AG10803 (cell line): Measurements from ENCODE around the gene PTPN6.

Experiments
- DNase-seq: peaks from one replicate; pipeline ENCODE4 v3.0.0; 2010; ENCODE audit warnings: low read depth
- H3K4me3 ChIP-seq: 2 replicates; pipeline ENCODE4 v1.5.1; 2011; ENCODE audit warnings: mild to moderate bottlenecking, low read length, control low read depth
- CTCF ChIP-seq: conservative IDR thresholded peaks from 2 replicates; pipeline ENCODE4 v1.5.1; 2011; ENCODE audit warnings: mild to moderate bottlenecking, low read length, control low read depth, inconsistent platforms

Gene PTPN6

GRCh38 chr12:6963791-6964413, 12.7 kb downstream of the PTPN6 start:
- no peak for TF ChIP-seq CTCF
- DNase-seq: no peak

GRCh38 chr12:6964605-6965025, 13.5 kb downstream of the PTPN6 start:
- TF ChIP-seq CTCF: no peak
- H3K4me3 ChIP-seq: no peak overlapping the region
- DNase-seq: no peak

More at GRCh38 chr12:6963791-6964413, 12.7 kb downstream of the PTPN6 start:
- no peak overlapping the region for H3K4me3 ChIP-seq

GRCh38 chr12:6965026-6965661, 14.0 kb downstream of the PTPN6 start:
- peak; percentile 85 for DNase-seq
- TF ChIP-seq CTCF: peak; percentile 79
- H3K4me3 ChIP-seq: no peak overlapping the region

- TF ChIP-seq CTCF: no peak
- H3K4me3 ChIP-seq: no peak overlapping the region
- DNase-seq: no peak
These were observed 14.6 kb downstream of the PTPN6 start for GRCh38 chr12:6965714-6966113.

GRCh38 chr12:6966351-6966750, 15.2 kb downstream of the PTPN6 start:
- TF ChIP-seq CTCF: no peak
- no peak overlapping the region for H3K4me3 ChIP-seq
- no peak for DNase-seq

- H3K4me3 ChIP-seq: no peak overlapping the region
- TF ChIP-seq CTCF: no peak
- DNase-seq: no peak
These were observed 16.5 kb downstream of the PTPN6 start for GRCh38 chr12:6967651-6968100.

GRCh38 chr12:6968426-6968825, 17.3 kb downstream of the PTPN6 start:
- H3K4me3 ChIP-seq: peak overlapping the region; percentile 4
- no peak for TF ChIP-seq CTCF
- DNase-seq: no peak
